GM18502 (cell line): ENCODE measurements around the gene LCT.
"Not testable (repeated sequence)": the region's sequence is repeated elsewhere in the genome, so short reads cannot be mapped to it uniquely, and the experiment has no call there.

Experiments used
- ATAC-seq: cut with Tn5 transposase; IDR thresholded peaks from one replicate; pipeline ENCODE4 v1.9.1; 2021; ENCODE audit warnings: mild to moderate bottlenecking; ENCODE audit not compliant: unreplicated experiment, poor library complexity

LCT gene

DNA sequence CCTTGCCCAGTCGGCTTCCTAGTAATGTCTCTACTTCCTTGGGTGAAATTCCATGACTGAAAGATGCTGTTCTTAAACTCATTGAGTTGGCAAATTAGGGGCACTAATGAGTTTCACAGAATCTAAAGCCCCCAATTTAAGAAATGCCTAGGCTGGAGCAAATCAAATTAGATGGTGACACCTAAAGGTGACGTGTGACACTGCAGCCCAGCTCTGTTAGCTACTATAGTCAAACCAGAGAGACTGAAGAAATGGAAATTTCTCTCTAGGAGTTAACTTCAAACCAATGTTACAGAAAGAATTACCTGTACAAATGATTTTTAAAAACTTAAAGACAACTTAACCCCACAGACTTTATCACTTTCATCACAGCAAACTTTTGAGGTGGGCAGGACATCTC lies 37.2 kb downstream of the LCT start:
- ATAC-seq: no peak

DNA sequence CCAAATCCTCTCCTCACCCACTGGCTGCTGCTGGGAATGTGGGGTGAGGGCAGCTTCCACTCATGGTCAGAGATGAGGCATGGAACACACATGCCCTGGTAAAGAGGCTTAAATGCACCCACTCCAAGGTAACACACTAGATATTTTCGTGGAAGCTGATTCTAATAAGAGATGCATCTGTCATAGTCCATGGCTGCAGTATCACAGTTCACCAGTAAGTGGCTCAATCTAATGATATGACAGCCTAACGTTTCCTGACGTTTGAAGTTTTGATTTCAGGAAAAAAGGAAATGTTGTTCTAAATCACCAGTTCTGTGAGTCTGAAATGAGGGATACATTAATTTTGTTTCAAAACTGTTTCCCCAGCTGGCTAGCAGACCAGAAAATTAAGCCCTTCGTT lies 38.2 kb downstream of the LCT start:
- no peak for ATAC-seq

DNA sequence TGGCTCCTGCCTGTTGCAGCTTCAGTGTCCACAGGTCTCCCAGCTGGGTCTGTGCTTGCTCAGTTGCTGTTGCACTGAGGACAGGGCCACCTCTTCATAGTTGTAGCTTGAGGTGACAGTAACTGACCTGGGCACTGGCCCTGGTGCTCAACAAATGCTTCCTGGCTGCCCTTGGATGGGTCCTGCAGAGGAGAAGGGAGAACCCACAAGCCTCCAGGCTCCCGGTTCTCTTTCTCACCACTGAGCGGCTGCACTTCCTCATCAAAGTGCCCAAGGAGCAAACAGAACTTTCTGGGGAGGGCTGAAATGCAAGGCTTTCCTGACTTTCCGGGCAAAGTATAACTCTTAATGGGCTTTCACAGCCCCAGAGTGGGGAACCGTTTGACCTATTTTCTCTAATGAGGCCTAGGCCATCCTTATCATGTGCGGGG lies 38.7 kb downstream of the LCT start:
- ATAC-seq: no peak

DNA sequence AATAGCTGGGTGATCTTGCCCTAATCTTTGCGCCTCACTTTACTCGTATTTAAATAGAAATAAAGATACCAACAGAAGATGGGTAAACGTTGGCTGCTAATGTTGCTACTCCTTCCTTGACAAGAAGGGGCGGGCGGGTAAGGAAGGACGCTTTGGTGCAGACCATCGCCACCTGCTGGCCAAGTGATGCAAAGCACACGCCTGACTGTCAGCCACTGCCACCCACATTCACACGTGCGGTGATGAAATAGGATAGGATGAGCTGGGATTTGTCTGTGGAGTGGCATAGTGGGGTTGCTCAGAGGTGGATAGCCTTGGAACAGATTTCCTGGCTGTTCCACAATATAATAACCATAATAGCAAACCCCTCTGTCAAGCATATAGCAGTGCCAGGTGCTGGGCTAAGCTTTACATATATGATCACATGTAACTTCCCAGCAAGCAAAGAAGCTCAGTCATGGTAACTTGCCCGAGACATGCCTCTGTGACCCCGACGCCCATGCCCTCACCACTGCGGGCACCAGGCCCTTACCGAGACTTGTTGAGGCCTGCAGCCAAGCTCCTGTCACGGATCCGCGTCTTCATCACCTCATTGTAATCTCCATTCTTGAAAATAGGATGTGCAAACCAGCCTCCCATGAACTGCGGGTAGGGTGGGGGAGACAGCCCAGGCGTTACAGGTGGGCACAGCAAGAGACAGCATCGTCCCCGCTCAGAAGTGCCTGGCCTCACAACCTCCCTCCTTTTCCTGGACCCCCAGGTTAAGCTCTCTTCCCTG lies 39.3 kb downstream of the LCT start:
- peak; percentile 80 for ATAC-seq

DNA sequence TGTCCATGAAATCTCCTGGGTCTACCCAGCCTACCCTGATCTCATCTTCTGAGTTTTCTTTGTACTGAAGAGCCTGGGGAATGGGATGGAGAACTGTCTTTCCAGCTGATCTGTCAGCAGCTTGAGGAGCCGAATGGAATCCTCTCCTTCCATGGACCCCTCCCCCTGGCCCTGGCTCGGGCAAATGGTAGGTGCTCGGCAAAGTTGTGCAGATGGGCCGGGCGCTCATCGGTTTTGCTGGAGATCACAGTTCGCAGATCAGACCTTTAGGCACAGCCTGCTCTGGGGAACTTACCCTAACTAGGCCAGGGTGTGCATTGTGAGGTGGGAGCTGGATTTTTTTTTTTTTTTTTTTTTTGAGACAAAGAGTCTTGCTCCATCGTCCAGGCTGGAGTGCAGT lies 40.4 kb downstream of the LCT start:
- no peak for ATAC-seq

DNA sequence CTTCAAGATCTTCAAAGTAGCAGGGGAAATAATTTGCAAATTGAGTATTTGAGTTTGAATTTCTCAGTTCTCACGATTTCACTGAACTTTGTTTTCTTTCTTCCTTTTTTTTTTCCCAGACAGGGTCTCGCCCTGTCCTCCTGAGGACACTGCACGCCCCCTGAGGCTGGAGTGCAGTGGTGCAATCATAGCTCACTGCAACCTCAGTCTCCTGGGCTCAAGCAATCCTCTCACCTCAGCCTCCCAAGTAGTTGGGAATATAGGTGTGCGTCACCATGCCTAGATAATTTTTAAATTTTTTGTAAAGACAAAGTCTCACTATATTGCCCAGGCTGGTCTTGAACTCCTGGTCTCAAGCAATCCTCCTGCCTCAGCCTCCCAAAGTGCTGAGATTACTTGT lies 41.3 kb downstream of the LCT start:
- ATAC-seq: not testable (repeated sequence)

DNA sequence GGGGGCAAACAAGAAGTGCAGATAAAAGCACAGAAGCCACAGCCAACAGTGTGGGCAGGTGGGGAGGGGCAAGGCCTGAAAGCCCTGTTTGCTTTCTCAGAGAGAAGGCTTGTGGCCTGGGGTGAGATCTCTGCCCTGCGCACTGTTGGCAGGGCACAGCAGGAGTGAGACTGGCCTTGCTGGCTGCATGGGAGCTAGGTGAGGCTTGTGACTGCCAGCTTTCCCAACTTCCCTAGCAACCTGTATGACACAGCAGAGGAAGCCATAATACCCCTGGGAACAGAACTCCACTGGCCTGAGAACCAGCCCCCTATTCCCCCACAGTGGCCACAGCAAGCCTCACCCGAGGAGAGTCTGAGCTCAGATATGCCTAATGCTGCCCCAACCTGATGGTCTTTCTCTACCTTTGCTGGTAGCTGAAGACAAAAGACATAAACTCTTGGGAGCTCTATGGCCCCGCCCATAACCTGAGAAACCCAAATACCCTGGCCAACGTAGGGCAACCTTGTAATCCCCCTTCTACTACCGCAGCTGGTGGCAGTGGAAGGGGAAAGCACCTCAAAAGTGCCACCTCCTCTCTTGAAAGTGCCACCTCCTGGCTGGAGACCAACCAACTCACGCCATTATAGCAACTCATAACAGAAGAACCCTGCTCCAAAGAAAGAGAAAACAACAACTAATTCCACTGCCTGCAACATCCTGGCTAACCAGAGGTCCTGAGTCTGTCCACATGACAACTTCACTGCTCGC lies 44.4 kb downstream of the LCT start:
- ATAC-seq: peak; percentile 36

DNA sequence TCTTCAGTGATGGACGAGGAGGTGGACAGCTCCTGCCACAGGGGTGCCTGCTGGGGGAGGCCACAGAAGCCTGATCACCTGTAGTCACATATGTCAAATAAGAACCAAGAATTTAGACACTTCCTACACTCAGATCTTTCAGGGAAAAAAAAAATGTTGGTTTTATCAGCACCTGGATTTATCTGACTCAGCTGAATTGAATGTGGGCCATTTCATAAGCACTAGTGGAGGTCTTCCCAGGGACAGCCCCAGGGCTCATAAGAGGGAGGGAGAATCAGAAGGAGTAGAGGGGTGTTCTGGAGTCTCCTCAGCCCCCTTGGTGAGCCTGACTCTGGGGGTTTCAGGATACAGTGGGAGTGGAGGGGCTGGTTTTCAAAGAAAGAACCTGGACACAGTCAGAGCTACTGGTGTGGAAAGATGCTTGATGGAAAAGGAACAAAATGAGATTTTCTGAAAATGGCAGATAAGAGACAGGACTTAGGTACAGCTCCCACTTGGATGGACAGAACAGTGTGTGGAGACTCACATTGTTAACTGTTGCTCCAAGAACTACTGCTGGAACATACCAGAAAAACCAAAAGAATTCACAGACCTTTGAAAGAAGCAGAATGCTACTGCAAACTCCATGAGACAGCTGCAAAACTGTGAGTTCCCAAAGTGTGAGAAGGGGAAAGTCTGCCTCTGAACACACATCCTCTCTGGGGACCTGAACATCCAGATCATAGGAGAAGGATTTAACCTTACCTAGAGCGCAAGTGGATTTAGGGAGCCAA lies 45.4 kb downstream of the LCT start:
- ATAC-seq: no peak

DNA sequence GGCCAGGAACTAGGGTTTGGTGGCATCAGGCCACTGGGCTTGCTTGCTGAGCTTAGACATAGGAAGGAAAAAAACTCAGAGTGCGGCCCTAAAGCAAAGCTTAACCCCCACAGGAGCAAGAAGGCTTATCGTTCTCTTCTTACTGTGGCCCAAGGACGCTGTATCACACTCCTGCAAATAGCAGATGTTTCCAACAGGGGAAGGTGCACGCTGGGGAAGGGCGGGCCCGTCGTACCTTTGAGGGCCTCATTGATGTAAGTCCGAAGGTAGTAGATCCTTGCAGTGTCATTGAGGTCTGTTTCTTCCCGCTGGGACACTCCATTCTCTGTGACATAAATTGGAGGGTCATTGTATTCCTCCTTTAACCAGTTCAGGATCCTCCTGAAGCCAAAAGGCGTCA lies 46.6 kb downstream of the LCT start:
- ATAC-seq: no peak

DNA sequence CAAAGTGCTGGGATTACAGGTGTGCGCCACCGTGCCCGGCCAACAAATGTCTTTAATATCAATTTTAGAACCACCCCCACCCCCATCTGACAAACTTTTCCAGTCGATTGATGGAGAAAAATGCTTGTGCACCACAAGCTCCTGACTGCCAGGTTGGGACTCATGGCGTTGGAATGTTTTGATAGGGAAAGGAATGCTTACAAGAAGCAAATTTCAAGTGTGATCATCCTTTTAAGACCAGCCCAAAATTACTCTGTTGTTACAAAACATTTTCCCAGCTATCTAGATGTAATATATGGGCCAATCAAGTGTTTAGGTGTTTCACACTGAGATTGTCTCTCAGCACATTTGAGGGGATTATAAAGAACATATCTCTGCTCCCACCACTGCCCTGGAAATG lies 50.2 kb downstream of the LCT start:
- no peak for ATAC-seq

DNA sequence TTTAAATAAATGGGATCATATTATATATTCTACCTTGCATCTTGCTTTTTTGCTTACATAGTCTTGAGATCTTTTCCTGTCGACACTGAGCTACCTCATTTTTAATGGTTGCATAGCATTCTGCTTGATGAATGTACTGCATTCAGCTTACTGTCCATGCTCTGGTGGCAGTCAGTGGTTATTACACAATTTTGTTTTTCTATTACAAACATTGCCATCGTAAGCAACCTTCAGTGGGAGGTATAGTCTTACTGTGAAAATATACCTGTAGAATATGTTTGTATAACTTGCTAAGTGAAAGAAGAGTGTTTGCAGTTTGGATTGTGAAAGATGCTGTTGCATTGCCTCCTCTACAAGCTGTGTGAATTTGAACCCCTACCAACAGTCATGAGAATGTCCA lies 52.0 kb downstream of the LCT start:
- ATAC-seq: no peak

DNA sequence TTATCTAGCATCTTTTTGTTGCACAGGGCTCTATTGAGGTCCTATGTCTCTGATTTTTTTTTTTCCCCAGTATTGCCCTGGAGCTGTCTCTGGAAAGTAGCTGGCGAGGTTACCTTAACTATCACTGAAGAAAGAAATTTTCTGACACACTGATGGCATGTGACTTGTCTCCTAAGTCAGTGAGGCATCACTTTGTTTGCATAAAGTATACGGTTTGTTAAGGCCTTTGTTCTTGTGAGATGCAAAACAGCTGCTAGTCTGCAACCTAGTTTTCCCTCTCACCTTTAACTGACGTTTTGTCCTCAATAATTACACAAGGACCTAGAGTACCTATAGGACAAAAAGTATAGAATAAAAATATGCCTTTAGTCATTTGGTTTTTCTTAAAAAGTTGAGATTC lies 53.5 kb downstream of the LCT start:
- no peak for ATAC-seq

DNA sequence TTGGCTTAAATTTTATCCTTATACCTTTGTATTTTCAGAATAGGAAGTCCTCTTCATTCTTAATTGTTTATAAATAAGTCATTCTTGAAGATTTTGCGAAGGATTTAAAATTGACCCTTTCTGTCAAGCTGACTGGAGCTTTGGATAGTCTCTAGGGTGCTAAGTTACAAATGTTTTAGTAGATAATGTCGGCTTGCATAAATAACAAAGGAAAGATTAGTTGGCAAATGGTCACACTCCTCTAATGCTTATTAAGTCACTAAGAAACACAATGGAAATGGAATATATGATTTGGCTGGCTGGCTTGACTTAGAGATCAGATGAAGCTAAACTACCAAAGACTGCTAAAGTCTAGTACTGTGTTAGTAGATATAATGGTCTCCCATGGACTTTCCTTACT lies 54.8 kb downstream of the LCT start:
- no peak for ATAC-seq

DNA sequence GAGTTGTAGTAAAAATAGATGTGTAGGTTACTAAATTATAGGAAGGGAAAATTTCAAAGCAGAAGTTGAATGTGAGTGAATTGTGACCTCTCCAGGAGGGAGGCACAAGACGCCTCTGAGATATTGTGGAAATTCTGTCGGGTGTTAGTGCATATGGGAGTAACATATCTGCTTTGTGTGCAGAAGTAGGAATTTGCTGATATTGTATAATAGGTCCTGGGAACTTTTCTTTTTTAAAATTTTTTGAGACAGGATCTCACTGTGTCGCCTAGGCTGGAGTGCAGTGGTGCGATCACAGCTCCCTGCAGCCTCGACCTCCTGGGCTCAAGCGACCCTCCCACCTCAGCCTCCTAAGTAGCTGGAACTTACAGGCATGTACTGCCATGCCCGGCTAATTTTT lies 60.6 kb downstream of the LCT start:
- ATAC-seq: no peak

DNA sequence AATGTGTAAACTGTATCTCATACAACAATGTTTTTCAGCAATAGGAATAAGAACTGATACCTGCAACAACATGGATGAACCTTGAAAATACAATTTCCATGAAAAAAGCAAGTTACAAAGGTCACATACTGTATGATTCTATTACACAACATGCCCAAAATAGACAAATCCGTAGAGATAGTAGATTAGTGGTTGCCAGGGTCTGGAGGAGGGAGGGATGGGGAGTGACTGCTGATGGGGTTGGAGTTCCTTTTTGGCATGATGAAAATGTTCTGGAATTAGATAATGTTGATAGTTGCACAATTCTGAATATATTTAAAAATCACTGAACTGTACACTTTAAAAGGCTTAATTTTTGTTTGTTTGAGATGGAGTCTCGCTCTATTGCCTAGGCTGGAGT lies 61.6 kb downstream of the LCT start:
- ATAC-seq: no peak

DNA sequence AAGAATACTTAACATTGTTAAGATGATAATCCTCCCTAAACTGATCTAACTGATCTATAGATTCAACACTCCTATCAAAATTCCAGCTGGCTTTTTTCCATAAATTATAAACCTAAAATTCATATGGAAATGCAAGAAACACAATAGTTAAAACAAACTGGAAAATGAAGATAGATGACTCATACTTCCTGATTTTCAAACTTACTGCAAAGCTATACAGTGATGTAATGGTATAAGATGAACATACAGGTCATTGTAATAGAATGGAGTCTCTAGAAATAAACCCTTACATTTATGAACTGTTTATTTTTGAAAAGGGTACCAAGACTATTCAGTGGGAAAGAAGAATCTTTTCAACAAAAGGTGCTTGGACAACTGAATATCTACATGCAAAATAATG lies 63.1 kb downstream of the LCT start:
- no peak for ATAC-seq

DNA sequence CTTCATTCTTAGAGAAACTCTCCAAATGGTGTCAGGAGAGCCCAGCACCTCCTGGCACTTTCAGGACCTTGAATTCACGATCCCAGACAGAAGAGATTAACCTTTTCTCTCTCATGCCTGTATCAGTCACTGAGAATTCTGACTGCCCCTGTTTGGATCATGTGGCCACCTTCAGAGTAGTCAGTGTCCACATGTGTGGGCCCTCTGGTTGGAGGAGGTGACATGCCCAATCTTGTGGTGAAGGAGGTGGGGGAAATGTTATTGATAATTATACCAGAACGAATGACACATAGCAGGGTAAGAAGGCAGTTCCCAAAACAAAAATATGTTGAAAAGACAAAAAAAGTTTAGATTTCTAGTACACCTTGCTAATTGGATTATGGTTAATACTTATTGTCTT lies 63.7 kb downstream of the LCT start:
- ATAC-seq: no peak

DNA sequence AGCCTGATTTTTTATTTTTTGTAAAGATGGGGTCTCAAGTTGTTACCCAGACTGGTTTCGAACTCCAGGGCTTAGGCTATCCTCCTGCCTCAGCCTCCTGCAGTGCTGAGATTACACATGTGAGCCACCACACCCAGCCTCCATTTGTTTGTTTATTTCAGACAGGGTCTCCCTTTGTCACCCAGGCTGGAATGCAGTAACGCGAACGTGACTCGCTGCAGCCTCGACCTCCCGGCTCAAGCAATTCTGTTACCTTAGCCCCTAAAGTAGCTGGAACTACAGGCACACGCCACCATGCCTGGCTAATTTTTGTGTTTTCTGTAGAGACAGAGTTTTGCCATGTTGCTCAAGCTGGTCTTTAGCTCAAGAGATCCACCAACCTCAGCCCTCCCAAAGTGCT lies 68.1 kb downstream of the LCT start:
- ATAC-seq: no peak

DNA sequence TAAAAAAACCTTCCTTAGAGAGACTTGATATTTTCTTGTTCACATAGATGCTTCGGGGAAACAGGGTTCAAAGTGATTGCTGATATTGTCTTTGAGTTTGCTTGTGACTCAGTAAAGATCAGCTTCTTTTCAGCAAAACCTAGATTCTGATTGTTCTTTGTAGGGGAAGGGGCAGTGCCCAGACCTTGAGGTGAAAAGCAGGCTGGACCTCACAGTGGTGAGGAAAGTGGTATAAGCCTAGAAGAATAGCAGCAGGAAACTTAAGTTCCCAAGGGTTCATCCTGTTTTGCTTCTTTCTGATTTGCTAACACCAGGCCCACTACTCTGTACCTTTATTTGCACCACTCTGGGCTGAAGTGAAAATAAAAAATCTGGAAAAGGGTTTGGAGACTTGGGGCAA lies 74.5 kb downstream of the LCT start:
- no peak for ATAC-seq

DNA sequence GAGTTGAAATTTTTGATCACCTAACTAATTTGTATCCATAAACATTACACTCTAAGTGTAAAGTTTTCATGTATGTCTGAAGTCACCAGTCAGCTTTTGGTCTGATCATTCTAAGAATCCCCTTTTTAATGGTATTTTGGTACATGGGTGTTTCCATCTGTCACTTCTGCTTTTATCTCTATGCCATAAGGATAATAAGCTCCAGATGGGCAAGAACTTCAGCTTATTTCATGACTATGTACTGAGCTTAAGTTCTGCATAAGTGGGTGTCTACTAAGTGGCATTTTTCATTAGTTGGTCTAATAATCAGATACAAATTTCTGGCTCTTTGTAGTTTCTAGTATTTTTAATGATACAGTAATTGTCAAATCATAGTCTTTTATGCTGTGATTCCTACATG lies 75.0 kb downstream of the LCT start:
- no peak for ATAC-seq

DNA sequence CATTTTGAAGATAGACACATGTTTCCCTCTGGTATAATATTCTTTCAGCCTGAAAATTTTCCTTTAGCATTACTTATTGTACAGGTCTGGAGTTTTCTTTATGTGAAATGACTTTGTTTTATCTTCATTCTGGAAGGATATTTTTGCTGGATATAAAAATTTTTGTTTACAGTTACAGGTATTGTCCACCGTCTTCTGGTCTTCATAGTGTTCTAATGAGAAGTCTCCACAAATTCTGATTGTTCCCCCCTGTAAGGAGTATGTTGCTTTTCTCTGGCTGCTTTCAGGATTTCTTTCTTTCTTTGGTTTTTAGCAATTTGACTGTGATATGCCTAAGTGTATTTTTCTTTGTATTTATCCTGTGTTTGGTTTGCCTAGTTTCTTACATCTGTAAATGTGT lies 80.3 kb downstream of the LCT start:
- ATAC-seq: no peak
